Smooth muscle cell (in vitro differentiated cells): ENCODE results near the gene COPS9. TPM values are rescaled to one million over a fixed set of nuclear protein-coding genes. Genes with fewer than 3 reads are reported as not detected.

Source experiments
- DNase-seq: peaks from one replicate; lab custom pipeline; 2025; ENCODE audit not compliant: unreplicated experiment; lab: John Stamatoyannopoulos, UW
- H2AFZ ChIP-seq: fragments of 200-600 bp; sonication (generic); 2 replicates; pipeline ENCODE4 v1.6.0; 2016; ENCODE audit warnings: antibody characterized with exemption, low read depth, mild to moderate bottlenecking
- H3F3A ChIP-seq: fragments of 200-600 bp; sonication (generic); 2 replicates; pipeline ENCODE4 v1.6.0; 2017; ENCODE audit warnings: antibody characterized with exemption, low read depth
- H3K27ac ChIP-seq: fragments of 200-600 bp; sonication (generic); 2 replicates; pipeline ENCODE4 v1.5.1; 2016; ENCODE audit warnings: low read depth, mild to moderate bottlenecking
- H3K27me3 ChIP-seq: fragments of 200-600 bp; sonication (generic); 2 replicates; pipeline ENCODE4 v1.6.1; 2016; ENCODE audit warnings: low read depth, mild to moderate bottlenecking
- H3K36me3 ChIP-seq: fragments of 200-600 bp; sonication (generic); 2 replicates; pipeline ENCODE4 v1.5.1; 2016; ENCODE audit warnings: low read depth
- H3K4me1 ChIP-seq: fragments of 200-600 bp; sonication (generic); 2 replicates; pipeline ENCODE4 v1.5.1; 2016; ENCODE audit warnings: low read depth
- H3K4me2 ChIP-seq: fragments of 200-600 bp; sonication (generic); 2 replicates; pipeline ENCODE4 v1.6.0; 2016; ENCODE audit warnings: mild to moderate bottlenecking
- H3K4me3 ChIP-seq: fragments of 200-600 bp; sonication (generic); 2 replicates; pipeline ENCODE4 v1.5.1; 2016; ENCODE audit warnings: mild to moderate bottlenecking
- H3K79me2 ChIP-seq: fragments of 200-600 bp; sonication (generic); 2 replicates; pipeline ENCODE4 v1.6.0; 2016; ENCODE audit warnings: low read depth, mild to moderate bottlenecking
- H3K9ac ChIP-seq: fragments of 200-600 bp; sonication (generic); 2 replicates; pipeline ENCODE4 v1.6.0; 2016; ENCODE audit warnings: low read depth
- H3K9me3 ChIP-seq: fragments of 200-600 bp; sonication (generic); replicated peaks from 2 replicates; pipeline ENCODE4 v1.5.1; 2016; ENCODE audit warnings: low read depth
- H4K20me1 ChIP-seq: fragments of 200-600 bp; sonication (generic); 2 replicates; pipeline ENCODE4 v1.6.0; 2016; ENCODE audit warnings: low read depth
- CTCF ChIP-seq: fragments of 200-600 bp; sonication (generic); IDR thresholded peaks from 2 replicates; pipeline ENCODE4 v1.5.1; 2017; ENCODE audit warnings: borderline replicate concordance, mild to moderate bottlenecking, antibody characterized with exemption; ENCODE audit not compliant: insufficient read depth, poor library complexity, severe bottlenecking
- WGBS: methylation state at CpG from one replicate; pipeline ENCODE4 v1.1.7; 2016; ENCODE audit warnings: low lambda C conversion rate; 5-methylcytosine and 5-hydroxymethylcytosine counted together
- polyA plus RNA-seq: library from polyadenylated mRNA; unstranded; fragments of >200 nt; fragmentation: Nextera tagmentation; extraction: Ambion mirVana; gene quantifications from 2 replicates; pipeline ENCODE4 v1.2.1, GENCODE V29; 2016
- total RNA-seq: library from RNA; depleted of rRNA; stranded (reverse); fragments of >200 nt; gene quantifications from 2 replicates; pipeline ENCODE4 v1.2.3, GENCODE V29; 2014

The COPS9 gene
- total and polyA plus RNA-seq, 2 experiments from 2014 or later, result 157 to 296 TPM

DNA sequence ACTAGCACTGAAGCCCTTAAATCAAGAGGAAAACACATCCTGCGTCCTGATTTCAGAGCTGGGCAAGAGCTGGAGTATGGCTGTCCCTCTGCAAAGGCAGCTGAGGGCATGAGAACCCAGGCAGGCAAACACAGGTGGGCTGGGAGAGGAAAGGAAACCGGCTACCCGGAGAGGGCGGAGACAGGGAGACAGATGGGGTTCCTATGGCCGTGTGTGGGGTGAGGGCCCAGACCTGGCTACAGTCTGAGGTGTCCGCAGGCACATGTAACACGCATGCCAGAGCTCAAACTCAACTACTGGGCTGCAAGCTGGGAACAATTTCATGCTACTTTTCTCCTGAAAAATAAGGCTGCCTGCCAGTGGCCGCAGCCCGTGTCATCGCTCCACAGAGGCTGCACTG, 2.7 kb downstream of the COPS9 start:
- Histone ChIP-seq H3K27ac (no peak overlapping the region), H2AFZ (no peak overlapping the region), H3K9me3 (no peaks in the 10 kb centered on the region), H4K20me1 (peaks cover 13% of the 10 kb centered on the region), H3F3A (no peaks in the 10 kb centered on the region), H3K4me3 (no peak overlapping the region), H3K27me3 (no peaks in the 10 kb centered on the region), H3K4me2 (no peak overlapping the region), H3K4me1 (peaks cover 4% of the 10 kb centered on the region), H3K9ac (no peak overlapping the region), H3K79me2 (peaks cover 18% of the 10 kb centered on the region), H3K36me3 (peaks cover 12% of the 10 kb centered on the region)
- WGBS, result 98% methylated on average over 10 of the region's 10 CpGs
- no peak for DNase-seq
- no peak for TF ChIP-seq CTCF

DNA sequence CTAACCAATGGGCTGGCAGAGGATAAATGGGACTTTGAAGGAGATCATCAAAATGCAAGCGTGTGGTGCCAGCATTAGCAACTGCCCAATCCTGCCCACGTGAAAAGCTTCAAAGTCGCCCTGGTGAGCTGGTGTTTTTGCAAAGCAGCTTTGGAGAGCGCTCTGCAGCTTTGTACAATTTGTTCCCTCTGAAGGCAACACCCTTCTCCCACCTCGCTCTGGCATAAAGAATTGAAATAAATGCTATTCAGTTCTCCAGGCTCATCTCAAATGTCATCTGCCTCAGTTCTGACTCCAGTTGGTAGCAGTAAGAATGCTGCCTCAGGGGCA, 3.5 kb downstream of the COPS9 start:
- H3K9ac ChIP-seq, result no peak overlapping the region
- H3K79me2 ChIP-seq, result peaks cover 18% of the 10 kb centered on the region
- no peak overlapping the region for H3K4me2 ChIP-seq
- H4K20me1 ChIP-seq, result peaks cover 13% of the 10 kb centered on the region
- peaks cover 4% of the 10 kb centered on the region for H3K4me1 ChIP-seq
- no peak overlapping the region for H2AFZ ChIP-seq
- no peaks in the 10 kb centered on the region for H3K9me3 ChIP-seq
- no peaks in the 10 kb centered on the region for H3F3A ChIP-seq
- no peak for DNase-seq
- no peaks in the 10 kb centered on the region for H3K27me3 ChIP-seq
- H3K36me3 ChIP-seq, result peaks cover 12% of the 10 kb centered on the region
- no peak overlapping the region for H3K27ac ChIP-seq
- WGBS, result 100% methylated on average over 5 of the region's 5 CpGs
- no peak for TF ChIP-seq CTCF
- no peak overlapping the region for H3K4me3 ChIP-seq

- H3K9ac ChIP-seq, result no peak overlapping the region
- H3K4me1 ChIP-seq, result peaks cover 4% of the 10 kb centered on the region
- peaks cover 12% of the 10 kb centered on the region for H3K36me3 ChIP-seq
- TF ChIP-seq CTCF, result no peak
- no peak overlapping the region for H3K4me2 ChIP-seq
- no peak overlapping the region for H2AFZ ChIP-seq
- WGBS, result 96% methylated on average over 22 of the region's 22 CpGs
- H3K9me3 ChIP-seq, result no peaks in the 10 kb centered on the region
- no peaks in the 10 kb centered on the region for H3K27me3 ChIP-seq
- H4K20me1 ChIP-seq, result peaks cover 13% of the 10 kb centered on the region
- DNase-seq, result no peak
- H3K79me2 ChIP-seq, result peaks cover 18% of the 10 kb centered on the region
- no peak overlapping the region for H3K27ac ChIP-seq
- H3F3A ChIP-seq, result no peaks in the 10 kb centered on the region
- H3K4me3 ChIP-seq, result no peak overlapping the region
These were observed 4.0 kb downstream of the COPS9 start for GRCh38 chr2:240131941-240132650.

DNA sequence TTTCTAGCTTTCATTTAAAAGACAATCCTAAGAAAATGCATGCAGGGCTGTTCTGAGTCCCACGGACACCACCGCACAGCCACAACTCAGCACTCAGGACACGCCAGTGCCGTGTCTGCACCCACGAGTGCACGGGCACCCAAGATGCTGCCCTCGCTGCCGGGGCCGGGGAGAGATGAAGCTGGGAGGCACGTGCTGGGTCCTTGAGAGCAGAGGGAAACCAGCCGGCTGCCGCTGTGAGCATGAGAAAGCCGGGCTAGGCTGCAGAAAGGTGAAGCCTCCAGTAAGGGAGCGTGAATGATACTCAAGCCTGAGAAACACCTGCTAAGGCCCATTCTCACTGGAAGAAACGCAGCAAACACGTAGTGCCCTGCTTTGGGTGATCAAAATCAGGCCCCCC, 4.8 kb downstream of the COPS9 start:
- DNase-seq, result no peak
- WGBS, result 98% methylated on average over 16 of the region's 16 CpGs
- Histone ChIP-seq H4K20me1 (peaks cover 13% of the 10 kb centered on the region), H3K36me3 (peaks cover 12% of the 10 kb centered on the region), H3K27me3 (no peaks in the 10 kb centered on the region), H3K27ac (no peak overlapping the region), H3K79me2 (peaks cover 18% of the 10 kb centered on the region), H3K9ac (no peak overlapping the region), H3K4me2 (no peak overlapping the region), H3F3A (no peaks in the 10 kb centered on the region), H3K4me1 (peaks cover 4% of the 10 kb centered on the region), H3K9me3 (no peaks in the 10 kb centered on the region), H2AFZ (no peak overlapping the region), H3K4me3 (no peak overlapping the region)
- no peak for TF ChIP-seq CTCF
